WTC11 (cell line): Measurements from ENCODE around the gene ABCB11. TPM values are rescaled to one million over a fixed set of nuclear protein-coding genes. Genes with fewer than 3 reads are reported as not detected.

Experiments
- ATAC-seq: fragments of 200-7000 bp; cut with Tn5 transposase; 2 replicates; pipeline ENCODE4 v1.10.0; 2021; ENCODE audit warnings: mild to moderate bottlenecking, moderate library complexity
- CTCF ChIA-PET: fragments of 300-600 bp; sonication (Branson Sonifier 250); formaldehyde crosslinking; loops from one replicate; lab custom pipeline; 2021; ENCODE audit warnings: antibody characterized with exemption; lab: Charles Lee
- POLR2A ChIA-PET: fragments of 350-600 bp; sonication (Branson Sonifier 250); formaldehyde crosslinking; loops from one replicate; lab custom pipeline; 2021; ENCODE audit warnings: antibody characterized with exemption; lab: Charles Lee
- DNase-seq: peaks from one replicate; pipeline ENCODE4 v3.0.0; 2021; ENCODE audit warnings: low spot score
- H3K27ac Mint-ChIP-seq: 2 replicates; pipeline ENCODE4 v1.8.0; 2021; ENCODE audit warnings: mixed read lengths
- H3K27me3 Mint-ChIP-seq: 2 replicates; pipeline ENCODE4 v1.8.0; 2021; ENCODE audit warnings: low read depth, mild to moderate bottlenecking, moderate library complexity, mixed read lengths
- H3K36me3 Mint-ChIP-seq: 2 replicates; pipeline ENCODE4 v1.8.0; 2021; ENCODE audit warnings: mixed read lengths
- H3K4me1 Mint-ChIP-seq: 2 replicates; pipeline ENCODE4 v1.8.0; 2022; ENCODE audit warnings: mixed read lengths
- H3K4me3 Mint-ChIP-seq: 2 replicates; pipeline ENCODE4 v1.8.0; 2021; ENCODE audit warnings: mild to moderate bottlenecking, moderate library complexity, mixed read lengths
- H3K9me3 Mint-ChIP-seq: 2 replicates; pipeline ENCODE4 v1.8.0; 2021; ENCODE audit warnings: mixed read lengths
- ATF6 ChIP-seq: sonication (generic); formaldehyde crosslinking; IDR thresholded peaks from 2 replicates; pipeline ENCODE4 v1.8.1; 2023; ENCODE audit warnings: mild to moderate bottlenecking, missing genetic modification reagents
- CBFB ChIP-seq: sonication (generic); formaldehyde crosslinking; IDR thresholded peaks from 2 replicates; pipeline ENCODE4 v1.8.1; 2022; ENCODE audit warnings: mild to moderate bottlenecking, low read depth, missing genetic modification reagents
- E2F1 ChIP-seq: sonication (generic); formaldehyde crosslinking; IDR thresholded peaks from 2 replicates; pipeline ENCODE4 v1.8.0; 2022; ENCODE audit warnings: mild to moderate bottlenecking, missing genetic modification reagents
- E2F4 ChIP-seq: sonication (generic); formaldehyde crosslinking; IDR thresholded peaks from 2 replicates; pipeline ENCODE4 v1.8.1; 2022; ENCODE audit warnings: low read depth, mild to moderate bottlenecking, moderate library complexity, missing genetic modification reagents, borderline replicate concordance
- ESRRA ChIP-seq: sonication (generic); formaldehyde crosslinking; IDR thresholded peaks from 2 replicates; pipeline ENCODE4 v1.8.1; 2022; ENCODE audit warnings: mild to moderate bottlenecking, missing genetic modification reagents, borderline replicate concordance
- FOXJ3 ChIP-seq: sonication (generic); formaldehyde crosslinking; IDR thresholded peaks from 2 replicates; pipeline ENCODE4 v1.9.0; 2021; ENCODE audit warnings: missing genetic modification reagents, mild to moderate bottlenecking, borderline replicate concordance
- FOXK1 ChIP-seq: sonication (generic); formaldehyde crosslinking; IDR thresholded peaks from 2 replicates; pipeline ENCODE4 v1.8.0; 2022; ENCODE audit warnings: mild to moderate bottlenecking, moderate library complexity, missing genetic modification reagents
- FOXP4 ChIP-seq: sonication (generic); formaldehyde crosslinking; IDR thresholded peaks from 2 replicates; pipeline ENCODE4 v1.8.0; 2022; ENCODE audit warnings: mild to moderate bottlenecking, missing genetic modification reagents
- GTF2I ChIP-seq: fragments of 250-450 bp; sonication (Bioruptor Pico); conservative IDR thresholded peaks from 2 replicates; pipeline ENCODE4 v1.4.0; 2021; ENCODE audit warnings: mild to moderate bottlenecking
- NFE2L1 ChIP-seq: sonication (generic); formaldehyde crosslinking; IDR thresholded peaks from 2 replicates; pipeline ENCODE4 v1.8.1; 2023; ENCODE audit warnings: missing genetic modification reagents
- NR1H2 ChIP-seq: sonication (generic); formaldehyde crosslinking; IDR thresholded peaks from 2 replicates; pipeline ENCODE4 v1.9.0; 2021; ENCODE audit warnings: mild to moderate bottlenecking, moderate library complexity, missing genetic modification reagents
- OVOL2 ChIP-seq: fragments of 250-450 bp; sonication (Bioruptor Pico); IDR thresholded peaks from 2 replicates; pipeline ENCODE4 v1.9.0; 2021; ENCODE audit warnings: mild to moderate bottlenecking, borderline replicate concordance
- PRRX2 ChIP-seq: fragments of 250-450 bp; sonication (Bioruptor Pico); IDR thresholded peaks from 2 replicates; pipeline ENCODE4 v1.8.0; 2021; ENCODE audit warnings: mild to moderate bottlenecking
- SOX15 ChIP-seq: fragments of 250-450 bp; sonication (Bioruptor Pico); IDR thresholded peaks from 2 replicates; pipeline ENCODE4 v1.9.0; 2021; ENCODE audit warnings: mild to moderate bottlenecking
- TCF7 ChIP-seq: sonication (generic); formaldehyde crosslinking; IDR thresholded peaks from 2 replicates; pipeline ENCODE4 v1.8.0; 2022; ENCODE audit warnings: mild to moderate bottlenecking, low read depth, missing genetic modification reagents, moderate library complexity
- TEAD4 ChIP-seq: sonication (generic); formaldehyde crosslinking; IDR thresholded peaks from 2 replicates; pipeline ENCODE4 v1.8.0; 2022; ENCODE audit warnings: mild to moderate bottlenecking, missing genetic modification reagents
- ZNF232 ChIP-seq: sonication (generic); formaldehyde crosslinking; IDR thresholded peaks from 2 replicates; pipeline ENCODE4 v1.8.0; 2022; ENCODE audit warnings: mild to moderate bottlenecking, missing genetic modification reagents
- ZNF317 ChIP-seq: sonication (generic); formaldehyde crosslinking; IDR thresholded peaks from 2 replicates; pipeline ENCODE4 v1.8.1; 2023; ENCODE audit warnings: low read depth, mild to moderate bottlenecking, moderate library complexity, missing genetic modification reagents, borderline replicate concordance
- ZNF396 ChIP-seq: fragments of 250-450 bp; sonication (Bioruptor Pico); IDR thresholded peaks from 2 replicates; pipeline ENCODE4 v1.8.0; 2021; ENCODE audit warnings: mild to moderate bottlenecking, moderate library complexity, borderline replicate concordance
- total RNA-seq: library from RNA; stranded (reverse); gene quantifications from 3 replicates; pipeline ENCODE4 v1.2.3, GENCODE V29; 2021
- TF ChIP-seq, protein P1 (sequence below): sonication (generic); formaldehyde crosslinking; IDR thresholded peaks from 2 replicates; pipeline ENCODE4 v1.8.0; 2022; ENCODE audit warnings: mild to moderate bottlenecking, missing genetic modification reagents
- TF ChIP-seq, protein P2 (sequence below): fragments of 200-600 bp; IDR thresholded peaks from 2 replicates; pipeline ENCODE4 v1.8.0; 2022; ENCODE audit warnings: antibody characterized with exemption
- TF ChIP-seq, protein P3 (sequence below): sonication (generic); formaldehyde crosslinking; IDR thresholded peaks from 2 replicates; pipeline ENCODE4 v1.8.1; 2023; ENCODE audit warnings: mild to moderate bottlenecking, missing genetic modification reagents, moderate library complexity
- TF ChIP-seq, protein P4 (sequence below): sonication (generic); formaldehyde crosslinking; IDR thresholded peaks from 2 replicates; pipeline ENCODE4 v1.8.0; 2023; ENCODE audit warnings: mild to moderate bottlenecking, missing genetic modification reagents

The ABCB11 gene
- total RNA-seq, 1 experiment from 2014 or later, result 0.77 TPM

GRCh38 chr2:168894720-168895119, 136.4 kb downstream of the ABCB11 start (continued):
- no peak for TF ChIP-seq SOX15
- TF ChIP-seq, protein P1, sequence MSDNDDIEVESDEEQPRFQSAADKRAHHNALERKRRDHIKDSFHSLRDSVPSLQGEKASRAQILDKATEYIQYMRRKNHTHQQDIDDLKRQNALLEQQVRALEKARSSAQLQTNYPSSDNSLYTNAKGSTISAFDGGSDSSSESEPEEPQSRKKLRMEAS (CRISPR knock-in tag), result no peak

GRCh38 chr2:168894101-168894500, 137.0 kb downstream of the ABCB11 start:
- Mint-ChIP-seq H3K9me3 (no peaks in the 10 kb centered on the region), H3K4me1 (peaks cover 11% of the 10 kb centered on the region), H3K27me3 (peaks cover 25% of the 10 kb centered on the region), H3K27ac (no peak overlapping the region), H3K4me3 (no peak overlapping the region), H3K36me3 (no peaks in the 10 kb centered on the region; the same call in 1 of the 2 replicates)
- ATAC-seq (no peak), DNase-seq (no peak)
- ChIA-PET CTCF (no interaction called here), POLR2A (no interaction called here)
- no peak for TF ChIP-seq FOXK1
- TF ChIP-seq ATF6 (CRISPR knock-in tag), result no peak
- TF ChIP-seq OVOL2 (CRISPR knock-in tag), result no peak
- TF ChIP-seq, protein P2, sequence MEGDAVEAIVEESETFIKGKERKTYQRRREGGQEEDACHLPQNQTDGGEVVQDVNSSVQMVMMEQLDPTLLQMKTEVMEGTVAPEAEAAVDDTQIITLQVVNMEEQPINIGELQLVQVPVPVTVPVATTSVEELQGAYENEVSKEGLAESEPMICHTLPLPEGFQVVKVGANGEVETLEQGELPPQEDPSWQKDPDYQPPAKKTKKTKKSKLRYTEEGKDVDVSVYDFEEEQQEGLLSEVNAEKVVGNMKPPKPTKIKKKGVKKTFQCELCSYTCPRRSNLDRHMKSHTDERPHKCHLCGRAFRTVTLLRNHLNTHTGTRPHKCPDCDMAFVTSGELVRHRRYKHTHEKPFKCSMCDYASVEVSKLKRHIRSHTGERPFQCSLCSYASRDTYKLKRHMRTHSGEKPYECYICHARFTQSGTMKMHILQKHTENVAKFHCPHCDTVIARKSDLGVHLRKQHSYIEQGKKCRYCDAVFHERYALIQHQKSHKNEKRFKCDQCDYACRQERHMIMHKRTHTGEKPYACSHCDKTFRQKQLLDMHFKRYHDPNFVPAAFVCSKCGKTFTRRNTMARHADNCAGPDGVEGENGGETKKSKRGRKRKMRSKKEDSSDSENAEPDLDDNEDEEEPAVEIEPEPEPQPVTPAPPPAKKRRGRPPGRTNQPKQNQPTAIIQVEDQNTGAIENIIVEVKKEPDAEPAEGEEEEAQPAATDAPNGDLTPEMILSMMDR, result no peak
- TF ChIP-seq, protein P3, sequence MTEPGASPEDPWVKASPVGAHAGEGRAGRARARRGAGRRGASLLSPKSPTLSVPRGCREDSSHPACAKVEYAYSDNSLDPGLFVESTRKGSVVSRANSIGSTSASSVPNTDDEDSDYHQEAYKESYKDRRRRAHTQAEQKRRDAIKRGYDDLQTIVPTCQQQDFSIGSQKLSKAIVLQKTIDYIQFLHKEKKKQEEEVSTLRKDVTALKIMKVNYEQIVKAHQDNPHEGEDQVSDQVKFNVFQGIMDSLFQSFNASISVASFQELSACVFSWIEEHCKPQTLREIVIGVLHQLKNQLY (CRISPR knock-in tag), result no peak
- no peak for TF ChIP-seq GTF2I
- TF ChIP-seq FOXJ3 (CRISPR knock-in tag), result no peak
- TF ChIP-seq NFE2L1 (CRISPR knock-in tag), result no peak
- TF ChIP-seq TEAD4 (CRISPR knock-in tag), result no peak
- no peak for TF ChIP-seq PRRX2 (CRISPR knock-in tag)
- TF ChIP-seq ZNF317 (CRISPR knock-in tag), result no peak
- no peak for TF ChIP-seq TCF7 (CRISPR knock-in tag)
- no peak for TF ChIP-seq ZNF232 (CRISPR knock-in tag)
- no peak for TF ChIP-seq ESRRA

GRCh38 chr2:168892327-168892726, 138.8 kb downstream of the ABCB11 start:
- POLR2A ChIA-PET, result no interaction called here
- Mint-ChIP-seq H3K36me3 (peaks cover 11% of the 10 kb centered on the region), H3K9me3 (no peaks in the 10 kb centered on the region), H3K4me3 (no peak overlapping the region), H3K27ac (no peak overlapping the region), H3K27me3 (peaks cover 25% of the 10 kb centered on the region), H3K4me1 (peaks cover 11% of the 10 kb centered on the region)
- ATAC-seq, result no peak
- CTCF ChIA-PET, result no interaction called here
- DNase-seq, result no peak
- TF ChIP-seq CBFB (CRISPR knock-in tag), result no peak
- TF ChIP-seq NR1H2 (CRISPR knock-in tag), result no peak
- TF ChIP-seq E2F1, result no peak
- no peak for TF ChIP-seq FOXP4 (CRISPR knock-in tag)
- no peak for TF ChIP-seq E2F4 (CRISPR knock-in tag)
- TF ChIP-seq, protein P4, sequence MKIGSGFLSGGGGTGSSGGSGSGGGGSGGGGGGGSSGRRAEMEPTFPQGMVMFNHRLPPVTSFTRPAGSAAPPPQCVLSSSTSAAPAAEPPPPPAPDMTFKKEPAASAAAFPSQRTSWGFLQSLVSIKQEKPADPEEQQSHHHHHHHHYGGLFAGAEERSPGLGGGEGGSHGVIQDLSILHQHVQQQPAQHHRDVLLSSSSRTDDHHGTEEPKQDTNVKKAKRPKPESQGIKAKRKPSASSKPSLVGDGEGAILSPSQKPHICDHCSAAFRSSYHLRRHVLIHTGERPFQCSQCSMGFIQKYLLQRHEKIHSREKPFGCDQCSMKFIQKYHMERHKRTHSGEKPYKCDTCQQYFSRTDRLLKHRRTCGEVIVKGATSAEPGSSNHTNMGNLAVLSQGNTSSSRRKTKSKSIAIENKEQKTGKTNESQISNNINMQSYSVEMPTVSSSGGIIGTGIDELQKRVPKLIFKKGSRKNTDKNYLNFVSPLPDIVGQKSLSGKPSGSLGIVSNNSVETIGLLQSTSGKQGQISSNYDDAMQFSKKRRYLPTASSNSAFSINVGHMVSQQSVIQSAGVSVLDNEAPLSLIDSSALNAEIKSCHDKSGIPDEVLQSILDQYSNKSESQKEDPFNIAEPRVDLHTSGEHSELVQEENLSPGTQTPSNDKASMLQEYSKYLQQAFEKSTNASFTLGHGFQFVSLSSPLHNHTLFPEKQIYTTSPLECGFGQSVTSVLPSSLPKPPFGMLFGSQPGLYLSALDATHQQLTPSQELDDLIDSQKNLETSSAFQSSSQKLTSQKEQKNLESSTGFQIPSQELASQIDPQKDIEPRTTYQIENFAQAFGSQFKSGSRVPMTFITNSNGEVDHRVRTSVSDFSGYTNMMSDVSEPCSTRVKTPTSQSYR (CRISPR knock-in tag), result no peak
- no peak for TF ChIP-seq ZNF396 (CRISPR knock-in tag)
